HT1080 (cell line): Measurements from ENCODE around the gene GBP5. TPM values are rescaled to one million over a fixed set of nuclear protein-coding genes. Genes with fewer than 3 reads are reported as not detected.
"Not testable (repeated sequence)": the region's sequence is repeated elsewhere in the genome, so short reads cannot be mapped to it uniquely, and the experiment has no call there.

ENCODE experiments used
- DNase-seq: peaks from one replicate; pipeline ENCODE4 v3.0.0-alpha.2; 2015; ENCODE audit warnings: low read depth
- polyA plus RNA-seq, 2 experiments: library from polyadenylated mRNA; depleted of rRNA; stranded (reverse); fragments of >200 nt; gene quantifications; 2 replicates each; pipeline ENCODE4 v1.2.3, GENCODE V29; 2015
- total RNA-seq: library from RNA; depleted of rRNA; stranded (reverse); fragments of >200 nt; shearing (Covaris generic); gene quantifications from 2 replicates; pipeline ENCODE4 v1.2.3, GENCODE V29; 2014; rRNA removed

GBP5 gene
- 0.13 and 0.18 TPM in 2 replicates for total RNA-seq
- not detected in 2 replicates for polyA plus RNA-seq (2015; cell fraction: cytosol; rRNA removed)
- 0.07 and 0.24 TPM in 2 replicates for polyA plus RNA-seq (2015; cell fraction: nucleus; rRNA removed)

DNA sequence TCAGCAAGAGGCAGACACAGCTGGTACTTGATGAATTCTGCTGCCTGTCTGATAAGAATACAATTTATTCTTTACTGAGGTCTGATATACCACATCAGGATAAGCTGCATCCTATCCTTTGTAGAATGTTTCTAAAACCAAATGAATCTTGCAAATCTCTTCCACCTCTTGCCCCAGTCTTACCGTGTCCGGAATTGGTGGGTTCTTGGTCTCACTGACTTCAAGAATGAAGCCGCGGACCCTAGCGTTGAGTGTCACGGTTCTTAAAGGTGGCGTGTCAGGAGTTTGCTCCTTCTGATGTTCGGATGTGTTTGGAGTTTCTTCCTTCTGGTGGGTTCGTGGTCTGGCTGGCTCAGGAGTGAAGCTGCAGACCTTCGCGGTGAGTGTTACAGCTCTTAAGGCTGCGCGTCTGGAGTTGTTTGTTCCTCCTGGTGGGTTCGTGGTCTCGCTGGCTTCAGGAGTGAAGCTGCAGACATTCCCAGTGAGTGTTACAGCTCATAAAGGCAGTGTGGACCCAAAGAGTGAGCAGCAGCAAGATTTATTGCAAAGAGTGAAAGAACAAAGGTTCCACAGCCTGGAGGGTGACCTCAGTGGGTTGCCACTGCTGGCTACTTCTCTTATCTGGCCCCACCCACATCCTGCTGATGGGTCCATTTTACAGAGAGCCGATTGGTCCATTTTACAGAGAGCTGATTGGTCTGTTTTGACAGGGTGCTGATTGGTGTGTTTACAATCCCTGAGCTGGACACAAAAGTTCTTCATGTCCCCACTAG is at the start of gene GBP5:
Gene GBP5, minus strand, starts transcription at position 592 of the 773 bp plus-strand sequence. CDS start 3,305 bp downstream, outside the sequence.
- DNase-seq, result not testable (repeated sequence)

GRCh38 chr1:89322402-89322801 is 49.7 kb upstream of the GBP5 start:
- DNase-seq, result no peak

- no peak for DNase-seq
Measured at GRCh38 chr1:89312572-89312971, 39.9 kb upstream of the GBP5 start.

GRCh38 chr1:89311757-89312156 is 39.1 kb upstream of the GBP5 start:
- DNase-seq, result peak; percentile 42

GRCh38 chr1:89310976-89311375 is 38.3 kb upstream of the GBP5 start:
- DNase-seq, result no peak

DNA sequence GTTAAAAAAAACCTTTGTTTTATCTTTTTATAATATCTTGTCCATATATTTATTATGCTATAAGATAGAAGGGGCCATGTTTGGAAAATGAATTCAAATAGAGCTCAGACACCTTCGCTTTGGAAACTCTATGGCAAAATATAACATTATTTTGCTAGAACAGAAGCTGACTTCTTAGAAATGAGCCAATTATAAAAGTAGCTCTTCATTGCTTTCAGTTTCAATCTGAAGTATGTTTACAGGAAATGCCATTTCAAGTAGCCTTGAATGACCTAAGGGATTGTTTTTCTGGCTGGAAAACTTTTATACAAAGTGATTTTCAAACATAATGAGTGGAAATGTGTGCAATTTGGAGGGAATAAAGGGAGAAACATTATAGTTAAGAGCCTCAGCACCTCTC is 37.8 kb upstream of the GBP5 start:
- no peak for DNase-seq

DNA sequence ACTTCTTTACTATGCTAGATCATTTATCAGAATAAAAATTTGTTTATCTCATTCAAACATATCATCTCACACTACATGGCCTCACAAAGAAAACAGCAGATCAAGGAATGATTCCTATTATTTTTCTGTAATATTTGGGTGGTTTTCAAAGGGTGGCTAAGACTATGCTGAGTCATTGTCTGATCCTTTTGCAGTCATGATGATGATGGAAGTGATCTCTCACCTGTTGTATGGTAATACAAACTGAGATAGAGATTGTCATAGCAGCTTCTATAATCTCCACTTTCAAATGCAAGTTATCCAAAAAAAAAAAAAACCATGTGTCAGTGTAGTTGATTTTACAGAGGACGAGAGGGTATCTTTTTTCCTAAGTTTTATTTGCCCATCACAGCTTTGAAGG is 37.2 kb upstream of the GBP5 start:
- no peak for DNase-seq

DNA sequence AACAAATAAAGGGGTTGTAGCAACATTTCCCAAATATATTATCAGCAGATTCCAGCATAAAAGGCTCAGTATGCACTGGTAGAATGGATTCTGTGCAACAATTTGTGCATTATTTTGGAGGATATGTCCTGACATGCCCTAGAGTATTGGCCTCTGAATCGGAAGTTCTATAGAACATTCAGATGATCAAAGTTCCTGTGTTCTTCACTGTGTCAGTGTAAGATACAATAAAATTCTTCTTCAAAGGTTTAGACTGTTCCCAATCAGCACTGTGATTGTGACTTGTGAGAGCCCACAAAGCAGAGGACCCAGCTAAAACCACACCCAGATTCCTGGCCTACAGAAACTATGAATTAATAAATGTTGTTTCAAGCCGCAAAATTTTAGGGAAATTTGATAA is 33.6 kb upstream of the GBP5 start:
- DNase-seq, result no peak

GRCh38 chr1:89305493-89305892 is 32.8 kb upstream of the GBP5 start:
- no peak for DNase-seq

- DNase-seq, result no peak
Measured at GRCh38 chr1:89304572-89305230, 32.0 kb upstream of the GBP5 start.

DNA sequence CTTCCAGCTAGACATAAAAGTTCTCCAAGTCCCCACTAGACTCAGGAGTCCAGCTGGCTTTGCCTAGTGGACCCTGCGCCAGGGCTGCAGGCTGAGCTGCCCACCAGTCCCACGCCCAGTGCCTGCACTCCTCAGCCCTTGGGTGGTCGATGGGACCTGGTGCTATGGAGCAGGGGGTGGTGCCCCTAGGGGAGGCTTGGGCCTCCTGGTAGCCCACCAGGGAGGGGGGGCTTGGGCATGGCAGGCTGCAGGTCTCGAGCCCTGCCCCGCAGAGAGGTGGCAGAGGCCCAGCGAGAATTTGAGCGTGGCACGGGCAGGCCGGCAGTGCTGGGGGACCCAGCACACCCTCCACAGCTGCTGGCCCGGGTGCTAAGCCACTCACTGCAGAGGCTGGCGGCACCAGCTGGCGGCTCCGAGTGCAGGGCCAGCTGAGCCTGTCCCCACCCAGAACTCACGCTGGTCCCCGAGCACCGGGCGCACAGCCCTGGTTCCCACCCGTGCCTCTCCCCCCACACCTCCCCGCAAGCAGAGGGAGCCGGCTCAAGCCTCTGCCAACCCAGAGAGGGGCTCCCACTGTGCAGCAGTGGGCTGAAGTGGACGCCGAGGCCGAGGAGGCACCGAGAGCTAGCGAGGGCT is 30.2 kb upstream of the GBP5 start:
- DNase-seq, result no peak

DNA sequence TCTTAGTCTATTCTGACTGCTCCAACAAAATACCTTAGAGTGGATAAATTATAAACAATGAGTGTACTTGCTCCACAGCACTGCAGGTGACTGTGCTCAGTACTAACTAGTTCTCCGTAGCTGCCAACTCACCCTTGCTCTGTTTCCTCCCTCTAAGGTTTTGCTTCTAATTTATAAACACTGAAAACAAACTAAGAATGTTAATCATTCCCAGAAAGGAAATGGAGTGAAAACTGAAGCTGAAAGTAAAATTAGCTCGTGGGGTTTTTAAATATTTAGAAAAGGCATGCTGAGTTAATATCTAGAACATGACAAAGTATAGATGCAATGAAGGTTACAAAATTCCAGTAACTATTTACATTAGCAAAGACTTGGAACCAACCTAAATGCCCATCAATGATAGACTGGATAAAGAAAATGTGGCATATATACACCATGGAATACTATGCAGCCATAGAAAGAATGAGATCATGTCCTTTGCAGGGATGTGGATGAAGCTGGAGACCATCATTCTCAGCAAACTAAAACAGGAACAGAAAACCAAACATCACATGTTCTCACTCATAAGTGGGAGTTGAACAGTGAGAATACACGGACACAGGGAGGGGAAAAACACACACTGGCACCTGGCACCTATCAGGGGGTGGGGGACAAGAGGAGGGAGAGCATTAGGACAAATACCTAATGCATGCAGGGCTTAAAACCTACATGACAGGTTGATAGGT is 27.2 kb upstream of the GBP5 start:
- DNase-seq, result not testable (repeated sequence)

GRCh38 chr1:89298461-89298860 is 25.8 kb upstream of the GBP5 start:
- peak; percentile 3 for DNase-seq

DNA sequence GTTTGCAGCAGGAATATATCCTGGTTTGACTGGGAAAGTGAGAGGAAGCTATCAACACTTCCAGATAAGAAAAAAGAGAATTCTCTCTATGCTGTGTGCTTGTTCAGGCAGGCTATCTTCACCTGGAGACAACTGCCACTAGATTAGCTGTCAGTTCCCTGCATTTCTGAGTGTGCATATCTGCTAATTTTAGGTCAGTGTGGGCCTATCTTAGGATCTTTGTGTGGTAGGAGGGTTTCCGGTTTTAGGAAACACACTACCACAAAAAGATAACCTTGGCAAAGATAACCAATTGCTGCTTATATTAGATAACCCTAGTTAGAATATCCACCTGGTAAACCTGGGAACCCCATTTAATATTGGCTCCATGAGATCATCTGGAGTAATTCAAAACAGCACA is 22.5 kb upstream of the GBP5 start:
- no peak for DNase-seq

- no peak for DNase-seq
Measured at GRCh38 chr1:89291276-89291675, 18.6 kb upstream of the GBP5 start.

DNA sequence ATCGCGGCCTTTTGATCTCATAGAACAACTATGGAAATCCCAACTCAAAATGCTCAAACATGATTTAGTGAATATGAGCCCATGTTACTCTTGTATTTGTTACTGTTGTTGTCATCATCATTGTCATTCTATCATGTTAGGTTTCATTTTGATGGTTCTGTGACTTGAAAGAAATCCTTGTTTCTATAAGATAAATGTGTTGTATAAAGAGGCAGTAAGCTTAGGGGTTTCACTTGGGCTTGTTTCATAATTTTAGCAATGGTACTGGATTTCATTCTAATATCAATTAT is 15.3 kb upstream of the GBP5 start:
- no peak for DNase-seq

- DNase-seq, result no peak
Measured at GRCh38 chr1:89287181-89288050, 14.8 kb upstream of the GBP5 start.

DNA sequence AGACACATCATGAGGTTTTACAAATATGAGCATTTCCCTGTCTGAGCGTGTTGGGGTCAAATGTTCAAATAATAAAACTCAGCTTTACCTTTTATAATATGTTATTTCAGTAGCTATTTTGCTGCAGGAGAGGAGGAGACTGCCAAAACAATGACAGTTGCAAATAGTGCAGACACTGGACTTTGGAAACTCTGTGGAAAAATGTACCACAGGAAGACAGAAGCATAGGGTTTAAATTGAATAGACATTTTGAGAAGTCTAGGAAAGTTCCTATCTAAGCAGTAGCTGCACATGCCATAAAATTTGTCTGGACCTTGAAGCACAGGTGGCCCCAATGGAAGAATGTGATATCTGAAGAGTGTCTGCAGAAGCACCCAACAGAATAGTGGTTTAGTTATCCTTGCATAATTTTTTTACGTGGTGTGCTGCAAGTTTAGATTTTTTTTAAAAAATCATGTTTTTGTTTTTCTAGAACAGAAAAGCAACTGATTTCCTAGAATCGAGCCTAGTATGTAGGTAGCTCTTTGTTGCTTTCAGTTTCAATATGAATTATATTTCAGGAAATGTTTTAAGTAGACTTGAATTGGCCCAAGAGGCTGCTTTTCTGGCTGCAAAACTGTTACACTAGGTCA is 14.0 kb upstream of the GBP5 start:
- no peak for DNase-seq

- DNase-seq, result no peak
Measured at GRCh38 chr1:89285745-89286380, 13.2 kb upstream of the GBP5 start.
